NCI-H2196 (cell line): Measurements from ENCODE around the gene COL6A1.

Experiments used
- DNase-seq: peaks from one replicate; lab custom pipeline; 2025; ENCODE audit not compliant: unreplicated experiment; lab: John Stamatoyannopoulos, UW

The COL6A1 gene

GRCh38 chr21:45981151-45982091 is at the start of gene COL6A1:
Gene COL6A1 (plus strand): TSS chr21:45981770. CDS start chr21:45981851, 81 bp downstream.
- peak; percentile 57 for DNase-seq

GRCh38 chr21:45932922-45933502 is 48.6 kb upstream of the COL6A1 start:
- no peak for DNase-seq

GRCh38 chr21:45934085-45934484 is 47.5 kb upstream of the COL6A1 start:
- no peak for DNase-seq

GRCh38 chr21:45934554-45934953 is 47.0 kb upstream of the COL6A1 start:
- DNase-seq, result no peak

- peak; percentile 34 for DNase-seq
Observed at GRCh38 chr21:45935628-45936027, 45.9 kb upstream of the COL6A1 start.

GRCh38 chr21:45937721-45938452 is 43.7 kb upstream of the COL6A1 start:
- DNase-seq, result peak; percentile 4

- DNase-seq, result no peak
Observed at GRCh38 chr21:45938453-45938755, 43.2 kb upstream of the COL6A1 start.

- DNase-seq, result no peak
Observed at GRCh38 chr21:45938811-45939520, 42.6 kb upstream of the COL6A1 start.

GRCh38 chr21:45939521-45940045 is 42.0 kb upstream of the COL6A1 start:
- DNase-seq, result no peak

GRCh38 chr21:45940091-45940490 is 41.5 kb upstream of the COL6A1 start:
- DNase-seq, result no peak

GRCh38 chr21:45940621-45941337 is 40.8 kb upstream of the COL6A1 start:
- no peak for DNase-seq

GRCh38 chr21:45941338-45941710 is 40.2 kb upstream of the COL6A1 start:
- DNase-seq, result no peak

- no peak for DNase-seq
Observed at GRCh38 chr21:45941717-45942546, 39.6 kb upstream of the COL6A1 start.

GRCh38 chr21:45942755-45943629 is 38.6 kb upstream of the COL6A1 start:
- DNase-seq, result no peak

- DNase-seq, result no peak
Observed at GRCh38 chr21:45943630-45944540, 37.7 kb upstream of the COL6A1 start.

- DNase-seq, result no peak
Observed at GRCh38 chr21:45944601-45945000, 37.0 kb upstream of the COL6A1 start.

- no peak for DNase-seq
Observed at GRCh38 chr21:45945066-45945867, 36.3 kb upstream of the COL6A1 start.
